ENCODE results near the gene GCK. TPM values are rescaled to one million over a fixed set of nuclear protein-coding genes. Genes with fewer than 3 reads are reported as not detected.
A peak's percentile ranks its signal among the peaks of the same experiment; 100 is the strongest.

Gene GCK
- total and polyA plus RNA-seq, 2 of the 13 experiments (the other 11 are each of a cell fraction or from before 2014, with no cell fraction given), result not detected

DNA sequence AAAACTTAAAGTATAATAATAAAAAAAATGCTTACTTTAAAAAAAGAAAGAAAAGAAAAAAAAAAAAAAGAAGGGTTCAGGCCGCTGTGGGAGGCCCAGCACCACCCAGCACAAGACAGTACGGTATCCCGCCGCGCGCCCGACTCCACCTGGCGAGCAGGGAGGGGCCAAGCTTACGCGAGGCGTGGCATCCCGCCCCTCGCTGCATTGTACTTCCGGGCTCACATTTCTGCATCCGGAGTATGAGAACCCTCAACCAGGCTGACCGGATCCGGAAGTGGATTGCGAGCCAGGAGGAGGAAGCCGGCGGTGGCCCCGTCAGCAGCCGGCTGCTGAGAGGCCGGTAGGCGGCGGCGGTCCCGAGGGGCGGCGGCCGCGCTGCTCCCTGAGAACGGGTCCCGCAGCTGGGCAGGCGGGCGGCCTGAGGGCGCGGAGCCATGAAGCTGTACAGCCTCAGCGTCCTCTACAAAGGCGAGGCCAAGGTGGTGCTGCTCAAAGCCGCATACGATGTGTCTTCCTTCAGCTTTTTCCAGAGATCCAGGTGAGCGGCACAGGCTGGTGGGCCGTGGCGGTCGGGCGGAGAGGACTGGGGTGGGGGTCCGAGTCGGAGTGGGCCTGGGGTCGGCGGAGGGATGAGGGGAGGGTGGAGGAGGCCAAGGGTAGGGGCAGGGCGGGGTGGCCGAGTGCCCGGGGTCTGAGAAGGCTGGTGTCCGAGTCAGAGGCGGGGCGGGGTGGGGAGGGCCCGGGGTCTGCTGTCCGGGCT is 11.6 kb upstream of the GCK start, which contains the start of gene YKT6 (continued):
- TF ChIP-seq, protein P1, sequence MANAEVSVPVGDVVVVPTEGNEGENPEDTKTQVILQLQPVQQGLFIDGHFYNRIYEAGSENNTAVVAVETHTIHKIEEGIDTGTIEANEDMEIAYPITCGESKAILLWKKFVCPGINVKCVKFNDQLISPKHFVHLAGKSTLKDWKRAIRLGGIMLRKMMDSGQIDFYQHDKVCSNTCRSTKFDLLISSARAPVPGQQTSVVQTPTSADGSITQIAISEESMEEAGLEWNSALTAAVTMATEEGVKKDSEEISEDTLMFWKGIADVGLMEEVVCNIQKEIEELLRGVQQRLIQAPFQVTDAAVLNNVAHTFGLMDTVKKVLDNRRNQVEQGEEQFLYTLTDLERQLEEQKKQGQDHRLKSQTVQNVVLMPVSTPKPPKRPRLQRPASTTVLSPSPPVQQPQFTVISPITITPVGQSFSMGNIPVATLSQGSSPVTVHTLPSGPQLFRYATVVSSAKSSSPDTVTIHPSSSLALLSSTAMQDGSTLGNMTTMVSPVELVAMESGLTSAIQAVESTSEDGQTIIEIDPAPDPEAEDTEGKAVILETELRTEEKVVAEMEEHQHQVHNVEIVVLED (CRISPR knock-in tag; IDR thresholded peaks at IDR 0.05; ENCODE audit: borderline replicate concordance), result peak; percentile 89
- no peak for TF ChIP-seq RFX1 (IDR thresholded peaks at IDR 0.05)
- TF ChIP-seq EHMT2 (IDR thresholded peaks at IDR 0.05; ENCODE audit: borderline replicate concordance, low read depth, low read length), result no peak
- no peak for TF ChIP-seq SMAD9 (CRISPR knock-in tag; IDR thresholded peaks at IDR 0.05)
- TF ChIP-seq, protein P2, sequence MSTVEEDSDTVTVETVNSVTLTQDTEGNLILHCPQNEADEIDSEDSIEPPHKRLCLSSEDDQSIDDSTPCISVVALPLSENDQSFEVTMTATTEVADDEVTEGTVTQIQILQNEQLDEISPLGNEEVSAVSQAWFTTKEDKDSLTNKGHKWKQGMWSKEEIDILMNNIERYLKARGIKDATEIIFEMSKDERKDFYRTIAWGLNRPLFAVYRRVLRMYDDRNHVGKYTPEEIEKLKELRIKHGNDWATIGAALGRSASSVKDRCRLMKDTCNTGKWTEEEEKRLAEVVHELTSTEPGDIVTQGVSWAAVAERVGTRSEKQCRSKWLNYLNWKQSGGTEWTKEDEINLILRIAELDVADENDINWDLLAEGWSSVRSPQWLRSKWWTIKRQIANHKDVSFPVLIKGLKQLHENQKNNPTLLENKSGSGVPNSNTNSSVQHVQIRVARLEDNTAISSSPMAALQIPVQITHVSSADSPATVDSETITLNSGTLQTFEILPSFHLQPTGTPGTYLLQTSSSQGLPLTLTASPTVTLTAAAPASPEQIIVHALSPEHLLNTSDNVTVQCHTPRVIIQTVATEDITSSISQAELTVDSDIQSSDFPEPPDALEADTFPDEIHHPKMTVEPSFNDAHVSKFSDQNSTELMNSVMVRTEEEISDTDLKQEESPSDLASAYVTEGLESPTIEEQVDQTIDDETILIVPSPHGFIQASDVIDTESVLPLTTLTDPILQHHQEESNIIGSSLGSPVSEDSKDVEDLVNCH (CRISPR knock-in tag; IDR thresholded peaks at IDR 0.05), result no peak
- no peak for TF ChIP-seq NFYC (CRISPR knock-in tag; IDR thresholded peaks at IDR 0.05)
- TF ChIP-seq, protein P3, sequence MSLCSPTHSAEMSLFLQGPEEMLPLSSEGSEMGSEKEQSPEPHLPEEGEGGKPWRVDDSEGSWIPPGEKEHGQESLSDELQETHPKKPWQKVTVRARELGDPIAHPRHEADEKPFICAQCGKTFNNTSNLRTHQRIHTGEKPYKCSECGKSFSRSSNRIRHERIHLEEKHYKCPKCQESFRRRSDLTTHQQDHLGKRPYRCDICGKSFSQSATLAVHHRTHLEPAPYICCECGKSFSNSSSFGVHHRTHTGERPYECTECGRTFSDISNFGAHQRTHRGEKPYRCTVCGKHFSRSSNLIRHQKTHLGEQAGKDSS (CRISPR knock-in tag; IDR thresholded peaks at IDR 0.05; ENCODE audit: borderline replicate concordance, low read depth), result no peak; the same call in 1 of the 2 replicates
- no peak for TF ChIP-seq ZFP36L2 (CRISPR knock-in tag; IDR thresholded peaks at IDR 0.05)
- TF ChIP-seq MAF1 (CRISPR knock-in tag; IDR thresholded peaks at IDR 0.05; ENCODE audit: borderline replicate concordance), result no peak
- TF ChIP-seq, protein P4, sequence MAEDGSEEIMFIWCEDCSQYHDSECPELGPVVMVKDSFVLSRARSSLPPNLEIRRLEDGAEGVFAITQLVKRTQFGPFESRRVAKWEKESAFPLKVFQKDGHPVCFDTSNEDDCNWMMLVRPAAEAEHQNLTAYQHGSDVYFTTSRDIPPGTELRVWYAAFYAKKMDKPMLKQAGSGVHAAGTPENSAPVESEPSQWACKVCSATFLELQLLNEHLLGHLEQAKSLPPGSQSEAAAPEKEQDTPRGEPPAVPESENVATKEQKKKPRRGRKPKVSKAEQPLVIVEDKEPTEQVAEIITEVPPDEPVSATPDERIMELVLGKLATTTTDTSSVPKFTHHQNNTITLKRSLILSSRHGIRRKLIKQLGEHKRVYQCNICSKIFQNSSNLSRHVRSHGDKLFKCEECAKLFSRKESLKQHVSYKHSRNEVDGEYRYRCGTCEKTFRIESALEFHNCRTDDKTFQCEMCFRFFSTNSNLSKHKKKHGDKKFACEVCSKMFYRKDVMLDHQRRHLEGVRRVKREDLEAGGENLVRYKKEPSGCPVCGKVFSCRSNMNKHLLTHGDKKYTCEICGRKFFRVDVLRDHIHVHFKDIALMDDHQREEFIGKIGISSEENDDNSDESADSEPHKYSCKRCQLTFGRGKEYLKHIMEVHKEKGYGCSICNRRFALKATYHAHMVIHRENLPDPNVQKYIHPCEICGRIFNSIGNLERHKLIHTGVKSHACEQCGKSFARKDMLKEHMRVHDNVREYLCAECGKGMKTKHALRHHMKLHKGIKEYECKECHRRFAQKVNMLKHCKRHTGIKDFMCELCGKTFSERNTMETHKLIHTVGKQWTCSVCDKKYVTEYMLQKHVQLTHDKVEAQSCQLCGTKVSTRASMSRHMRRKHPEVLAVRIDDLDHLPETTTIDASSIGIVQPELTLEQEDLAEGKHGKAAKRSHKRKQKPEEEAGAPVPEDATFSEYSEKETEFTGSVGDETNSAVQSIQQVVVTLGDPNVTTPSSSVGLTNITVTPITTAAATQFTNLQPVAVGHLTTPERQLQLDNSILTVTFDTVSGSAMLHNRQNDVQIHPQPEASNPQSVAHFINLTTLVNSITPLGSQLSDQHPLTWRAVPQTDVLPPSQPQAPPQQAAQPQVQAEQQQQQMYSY (CRISPR knock-in tag; IDR thresholded peaks at IDR 0.05), result no peak
- no peak for TF ChIP-seq ZNF383 (CRISPR knock-in tag; IDR thresholded peaks at IDR 0.05; ENCODE audit: borderline replicate concordance)
- TF ChIP-seq, protein P5, sequence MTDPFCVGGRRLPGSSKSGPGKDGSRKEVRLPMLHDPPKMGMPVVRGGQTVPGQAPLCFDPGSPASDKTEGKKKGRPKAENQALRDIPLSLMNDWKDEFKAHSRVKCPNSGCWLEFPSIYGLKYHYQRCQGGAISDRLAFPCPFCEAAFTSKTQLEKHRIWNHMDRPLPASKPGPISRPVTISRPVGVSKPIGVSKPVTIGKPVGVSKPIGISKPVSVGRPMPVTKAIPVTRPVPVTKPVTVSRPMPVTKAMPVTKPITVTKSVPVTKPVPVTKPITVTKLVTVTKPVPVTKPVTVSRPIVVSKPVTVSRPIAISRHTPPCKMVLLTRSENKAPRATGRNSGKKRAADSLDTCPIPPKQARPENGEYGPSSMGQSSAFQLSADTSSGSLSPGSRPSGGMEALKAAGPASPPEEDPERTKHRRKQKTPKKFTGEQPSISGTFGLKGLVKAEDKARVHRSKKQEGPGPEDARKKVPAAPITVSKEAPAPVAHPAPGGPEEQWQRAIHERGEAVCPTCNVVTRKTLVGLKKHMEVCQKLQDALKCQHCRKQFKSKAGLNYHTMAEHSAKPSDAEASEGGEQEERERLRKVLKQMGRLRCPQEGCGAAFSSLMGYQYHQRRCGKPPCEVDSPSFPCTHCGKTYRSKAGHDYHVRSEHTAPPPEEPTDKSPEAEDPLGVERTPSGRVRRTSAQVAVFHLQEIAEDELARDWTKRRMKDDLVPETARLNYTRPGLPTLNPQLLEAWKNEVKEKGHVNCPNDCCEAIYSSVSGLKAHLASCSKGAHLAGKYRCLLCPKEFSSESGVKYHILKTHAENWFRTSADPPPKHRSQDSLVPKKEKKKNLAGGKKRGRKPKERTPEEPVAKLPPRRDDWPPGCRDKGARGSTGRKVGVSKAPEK (CRISPR knock-in tag; IDR thresholded peaks at IDR 0.05; ENCODE audit: borderline replicate concordance), result no peak
- TF ChIP-seq ZFP82 (CRISPR knock-in tag; IDR thresholded peaks at IDR 0.05; ENCODE audit: borderline replicate concordance), result no peak; the same call in 1 of the 2 replicates
- TF ChIP-seq, protein P6, sequence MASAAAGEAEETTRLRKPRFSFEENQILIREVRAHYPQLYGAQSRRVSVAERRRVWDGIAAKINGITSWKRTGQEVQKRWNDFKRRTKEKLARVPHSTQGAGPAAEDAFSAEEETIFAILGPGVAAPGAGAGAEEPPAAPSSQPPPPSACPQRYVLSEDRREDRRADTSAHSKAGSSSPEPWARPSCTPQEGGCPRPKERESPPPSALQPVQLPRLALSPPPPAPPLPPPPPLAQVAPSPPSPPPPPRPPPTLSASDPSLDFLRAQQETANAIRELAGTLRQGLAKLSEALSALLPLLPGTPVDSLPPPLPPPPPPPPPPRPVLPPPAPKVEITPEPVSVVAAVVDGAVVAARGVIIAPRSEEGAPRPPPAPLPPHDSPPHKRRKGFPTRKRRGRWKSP (CRISPR knock-in tag; IDR thresholded peaks at IDR 0.05), result 0 out of 2 replicates have a peak, but pooled peaks have one; percentile 14
- TF ChIP-seq ZNF143 (CRISPR knock-in tag; IDR thresholded peaks at IDR 0.05), result no peak

All from HepG2 (cell line).